WTC11 (cell line): ENCODE results near the gene THEMIS2. TPM values are rescaled to one million over a fixed set of nuclear protein-coding genes. Genes with fewer than 3 reads are reported as not detected.
"Not testable (repeated sequence)": the region's sequence is repeated elsewhere in the genome, so short reads cannot be mapped to it uniquely, and the experiment has no call there.

ENCODE experiments used
- ATAC-seq: fragments of 200-7000 bp; cut with Tn5 transposase; 2 replicates; pipeline ENCODE4 v1.10.0; 2021; ENCODE audit warnings: mild to moderate bottlenecking, moderate library complexity
- CTCF ChIA-PET: fragments of 300-600 bp; sonication (Branson Sonifier 250); formaldehyde crosslinking; loops from one replicate; lab custom pipeline; 2021; ENCODE audit warnings: antibody characterized with exemption; lab: Charles Lee
- POLR2A ChIA-PET: fragments of 350-600 bp; sonication (Branson Sonifier 250); formaldehyde crosslinking; loops from one replicate; lab custom pipeline; 2021; ENCODE audit warnings: antibody characterized with exemption; lab: Charles Lee
- DNase-seq: peaks from one replicate; pipeline ENCODE4 v3.0.0; 2021; ENCODE audit warnings: low spot score
- H3K27ac Mint-ChIP-seq: 2 replicates; pipeline ENCODE4 v1.8.0; 2021; ENCODE audit warnings: mixed read lengths
- H3K27me3 Mint-ChIP-seq: 2 replicates; pipeline ENCODE4 v1.8.0; 2021; ENCODE audit warnings: low read depth, mild to moderate bottlenecking, moderate library complexity, mixed read lengths
- H3K36me3 Mint-ChIP-seq: 2 replicates; pipeline ENCODE4 v1.8.0; 2021; ENCODE audit warnings: mixed read lengths
- H3K4me1 Mint-ChIP-seq: 2 replicates; pipeline ENCODE4 v1.8.0; 2022; ENCODE audit warnings: mixed read lengths
- H3K4me3 Mint-ChIP-seq: 2 replicates; pipeline ENCODE4 v1.8.0; 2021; ENCODE audit warnings: mild to moderate bottlenecking, moderate library complexity, mixed read lengths
- H3K9me3 Mint-ChIP-seq: 2 replicates; pipeline ENCODE4 v1.8.0; 2021; ENCODE audit warnings: mixed read lengths
- ATF2 ChIP-seq: sonication (generic); formaldehyde crosslinking; IDR thresholded peaks from 2 replicates; pipeline ENCODE4 v1.8.1; 2022; ENCODE audit warnings: low read depth, missing genetic modification reagents, borderline replicate concordance
- ATF3 ChIP-seq: sonication (generic); formaldehyde crosslinking; conservative IDR thresholded peaks from 2 replicates; pipeline ENCODE4 v1.8.1; 2022; ENCODE audit warnings: mild to moderate bottlenecking, missing genetic modification reagents
- CREM ChIP-seq: sonication (generic); formaldehyde crosslinking; IDR thresholded peaks from 2 replicates; pipeline ENCODE4 v1.8.1; 2022; ENCODE audit warnings: mild to moderate bottlenecking, missing genetic modification reagents, moderate library complexity
- E2F5 ChIP-seq: sonication (generic); formaldehyde crosslinking; IDR thresholded peaks from 2 replicates; pipeline ENCODE4 v1.8.1; 2022; ENCODE audit warnings: mild to moderate bottlenecking, moderate library complexity, missing genetic modification reagents
- EMX1 ChIP-seq: fragments of 250-450 bp; sonication (Bioruptor Pico); IDR thresholded peaks from 2 replicates; pipeline ENCODE4 v1.8.0; 2021; ENCODE audit warnings: mild to moderate bottlenecking
- ETV6 ChIP-seq: sonication (generic); formaldehyde crosslinking; IDR thresholded peaks from 2 replicates; pipeline ENCODE4 v1.8.1; 2022; ENCODE audit warnings: mild to moderate bottlenecking, missing genetic modification reagents
- FOXJ3 ChIP-seq: sonication (generic); formaldehyde crosslinking; IDR thresholded peaks from 2 replicates; pipeline ENCODE4 v1.9.0; 2021; ENCODE audit warnings: missing genetic modification reagents, mild to moderate bottlenecking, borderline replicate concordance
- FOXP1 ChIP-seq: sonication (generic); formaldehyde crosslinking; IDR thresholded peaks from 2 replicates; pipeline ENCODE4 v1.8.0; 2022; ENCODE audit warnings: missing genetic modification reagents, mild to moderate bottlenecking, moderate library complexity, borderline replicate concordance
- GABPB1 ChIP-seq: sonication (generic); formaldehyde crosslinking; IDR thresholded peaks from 2 replicates; pipeline ENCODE4 v1.8.1; 2023; ENCODE audit warnings: mild to moderate bottlenecking, missing genetic modification reagents
- GRHL2 ChIP-seq: fragments of 250-450 bp; sonication (Bioruptor Pico); IDR thresholded peaks from 2 replicates; pipeline ENCODE4 v1.8.0; 2022; ENCODE audit warnings: mild to moderate bottlenecking, moderate library complexity; ENCODE audit not compliant: insufficient replicate concordance, severe bottlenecking
- JAZF1 ChIP-seq: fragments of 250-450 bp; sonication (Bioruptor Pico); IDR thresholded peaks from 2 replicates; pipeline ENCODE4 v1.9.0; 2021; ENCODE audit warnings: moderate library complexity, mild to moderate bottlenecking, inconsistent platforms
- KAT7 ChIP-seq: sonication (generic); formaldehyde crosslinking; IDR thresholded peaks from 2 replicates; pipeline ENCODE4 v1.8.1; 2023; ENCODE audit warnings: missing genetic modification reagents, mild to moderate bottlenecking, borderline replicate concordance
- NFATC4 ChIP-seq: fragments of 250-450 bp; sonication (Bioruptor Pico); IDR thresholded peaks from 2 replicates; pipeline ENCODE4 v1.9.0; 2021; ENCODE audit warnings: mild to moderate bottlenecking
- PRDM15 ChIP-seq: sonication (generic); formaldehyde crosslinking; IDR thresholded peaks from 2 replicates; pipeline ENCODE4 v1.8.0; 2022; ENCODE audit warnings: missing genetic modification reagents
- PRRX2 ChIP-seq: fragments of 250-450 bp; sonication (Bioruptor Pico); IDR thresholded peaks from 2 replicates; pipeline ENCODE4 v1.8.0; 2021; ENCODE audit warnings: mild to moderate bottlenecking
- SP1 ChIP-seq: sonication (generic); formaldehyde crosslinking; conservative IDR thresholded peaks from 2 replicates; pipeline ENCODE4 v1.8.1; 2022; ENCODE audit warnings: missing genetic modification reagents
- TP53 ChIP-seq: sonication (generic); formaldehyde crosslinking; IDR thresholded peaks from 2 replicates; pipeline ENCODE4 v1.8.1; 2023; ENCODE audit warnings: mild to moderate bottlenecking, missing genetic modification reagents
- ZNF121 ChIP-seq: sonication (generic); formaldehyde crosslinking; IDR thresholded peaks from 2 replicates; pipeline ENCODE4 v1.8.0; 2023; ENCODE audit warnings: missing genetic modification reagents
- ZNF396 ChIP-seq: fragments of 250-450 bp; sonication (Bioruptor Pico); IDR thresholded peaks from 2 replicates; pipeline ENCODE4 v1.8.0; 2021; ENCODE audit warnings: mild to moderate bottlenecking, moderate library complexity, borderline replicate concordance
- ZNF423 ChIP-seq: fragments of 250-450 bp; sonication (Bioruptor Pico); IDR thresholded peaks from 2 replicates; pipeline ENCODE4 v2.1.2; 2022; ENCODE audit warnings: mild to moderate bottlenecking, moderate library complexity
- total RNA-seq: library from RNA; stranded (reverse); gene quantifications from 3 replicates; pipeline ENCODE4 v1.2.3, GENCODE V29; 2021

Gene THEMIS2
- total RNA-seq, 1 experiment from 2014 or later, result 12.7 TPM

- Mint-ChIP-seq H3K36me3 (no peaks in the 10 kb centered on the region), H3K4me1 (no peaks in the 10 kb centered on the region), H3K27ac (no peak overlapping the region), H3K9me3 (0 out of 2 replicates have a peak, but pooled peaks cover 3% of the 10 kb centered on the region), H3K27me3 (no peaks in the 10 kb centered on the region; the same call in 1 of the 2 replicates), H3K4me3 (no peak overlapping the region)
- no peak for DNase-seq
- CTCF ChIA-PET, result no interaction called here
- TF ChIP-seq ZNF121 (peak; percentile 67), ATF2 (CRISPR knock-in tag) (no peak)
- no peak for ATAC-seq
- POLR2A ChIA-PET, result no interaction called here
These were observed 48.6 kb upstream of the THEMIS2 start for GRCh38 chr1:27823784-27824183.

- Mint-ChIP-seq H3K27me3 (no peaks in the 10 kb centered on the region; the same call in 1 of the 2 replicates), H3K9me3 (0 out of 2 replicates have a peak, but pooled peaks cover 3% of the 10 kb centered on the region), H3K27ac (no peak overlapping the region), H3K4me3 (no peak overlapping the region), H3K4me1 (no peaks in the 10 kb centered on the region), H3K36me3 (no peaks in the 10 kb centered on the region)
- DNase-seq (no peak), ATAC-seq (no peak)
- ChIA-PET POLR2A (no interaction called here), CTCF (no interaction called here)
- TF ChIP-seq NFATC4 (CRISPR knock-in tag) (no peak), ZNF423 (no peak), EMX1 (CRISPR knock-in tag) (no peak), E2F5 (CRISPR knock-in tag) (no peak), KAT7 (CRISPR knock-in tag) (no peak), ZNF396 (CRISPR knock-in tag) (no peak), ATF3 (no peak), PRDM15 (CRISPR knock-in tag) (no peak), GRHL2 (no peak), GABPB1 (CRISPR knock-in tag) (no peak), FOXJ3 (CRISPR knock-in tag) (no peak), SP1 (CRISPR knock-in tag) (no peak), PRRX2 (no peak), TP53 (CRISPR knock-in tag) (no peak), ETV6 (no peak), JAZF1 (CRISPR knock-in tag) (no peak), CREM (no peak), FOXP1 (no peak)
These were observed 47.9 kb upstream of the THEMIS2 start for GRCh38 chr1:27824411-27824810.

- not testable (repeated sequence) for H3K9me3 Mint-ChIP-seq, H3K27me3 Mint-ChIP-seq, ATAC-seq, DNase-seq, H3K27ac Mint-ChIP-seq
- H3K4me1 Mint-ChIP-seq, result peaks cover 15% of the 10 kb centered on the region
- H3K4me3 Mint-ChIP-seq, result peak overlapping the region; percentile 94
- ChIA-PET CTCF (interaction anchor here (1.1 to 3.9 kb wide), 2 partner anchors 104 to 160 kb away, joined by 5 to 14 read pairs; partner anchors contain the start of gene FAM76A), POLR2A (interaction anchor here (2.2 kb wide), 1 partner anchor 104 kb away, joined by 8 read pairs; the partner anchor contains the start of gene FAM76A)
- peaks cover 19% of the 10 kb centered on the region for H3K36me3 Mint-ChIP-seq
These were observed 42.9 kb upstream of the THEMIS2 start for GRCh38 chr1:27829339-27829960.
